Measurements from ENCODE around the gene LDB2.

Gene LDB2

DNA sequence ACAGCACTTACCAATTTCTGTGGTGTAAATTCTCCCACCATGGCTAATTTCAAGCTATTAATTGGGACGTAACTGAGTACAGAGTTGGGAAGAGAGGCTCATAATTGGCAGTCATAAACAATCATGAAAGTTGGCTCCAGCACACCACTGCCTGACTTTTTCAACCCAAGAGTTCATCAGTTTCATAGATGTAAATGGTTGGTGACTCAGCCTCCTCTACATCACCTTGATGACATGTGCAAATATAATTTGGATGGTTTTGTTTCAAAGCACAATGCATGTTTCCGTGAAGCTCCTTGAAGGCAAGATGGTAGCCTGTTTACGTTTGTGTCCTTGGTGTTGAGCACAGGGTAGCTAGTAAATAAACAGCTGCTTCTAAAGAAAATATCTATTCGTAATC, 235.1 kb downstream of the LDB2 start:
- no peak for TF ChIP-seq ZFX (IDR thresholded peaks at IDR 0.05; ENCODE audit: borderline replicate concordance)
- TF ChIP-seq, protein P1, sequence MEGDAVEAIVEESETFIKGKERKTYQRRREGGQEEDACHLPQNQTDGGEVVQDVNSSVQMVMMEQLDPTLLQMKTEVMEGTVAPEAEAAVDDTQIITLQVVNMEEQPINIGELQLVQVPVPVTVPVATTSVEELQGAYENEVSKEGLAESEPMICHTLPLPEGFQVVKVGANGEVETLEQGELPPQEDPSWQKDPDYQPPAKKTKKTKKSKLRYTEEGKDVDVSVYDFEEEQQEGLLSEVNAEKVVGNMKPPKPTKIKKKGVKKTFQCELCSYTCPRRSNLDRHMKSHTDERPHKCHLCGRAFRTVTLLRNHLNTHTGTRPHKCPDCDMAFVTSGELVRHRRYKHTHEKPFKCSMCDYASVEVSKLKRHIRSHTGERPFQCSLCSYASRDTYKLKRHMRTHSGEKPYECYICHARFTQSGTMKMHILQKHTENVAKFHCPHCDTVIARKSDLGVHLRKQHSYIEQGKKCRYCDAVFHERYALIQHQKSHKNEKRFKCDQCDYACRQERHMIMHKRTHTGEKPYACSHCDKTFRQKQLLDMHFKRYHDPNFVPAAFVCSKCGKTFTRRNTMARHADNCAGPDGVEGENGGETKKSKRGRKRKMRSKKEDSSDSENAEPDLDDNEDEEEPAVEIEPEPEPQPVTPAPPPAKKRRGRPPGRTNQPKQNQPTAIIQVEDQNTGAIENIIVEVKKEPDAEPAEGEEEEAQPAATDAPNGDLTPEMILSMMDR (IDR thresholded peaks at IDR 0.05), result no peak
- H3K27ac ChIP-seq, result no peak overlapping the region

DNA sequence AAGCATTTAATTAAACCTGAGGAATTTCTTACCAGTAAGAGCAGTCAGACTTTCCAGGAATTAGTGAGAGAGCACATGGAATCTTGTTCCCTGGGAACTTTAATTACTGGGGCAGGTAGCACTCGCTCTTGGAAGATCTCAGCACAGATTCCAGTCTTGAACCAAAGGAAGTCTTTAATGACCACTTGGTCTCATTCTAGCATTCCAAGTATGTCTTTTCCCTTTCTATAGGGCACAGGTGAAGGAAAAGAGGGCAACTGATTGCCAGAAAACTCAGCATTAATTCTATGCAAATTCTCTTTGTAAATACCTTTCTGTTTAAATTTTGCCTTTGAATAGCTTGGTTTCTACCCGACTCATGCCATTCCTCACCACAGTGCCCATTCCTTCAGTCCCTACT, 236.6 kb downstream of the LDB2 start:
- no peak overlapping the region for H3K27ac ChIP-seq
- TF ChIP-seq ZFX (IDR thresholded peaks at IDR 0.05; ENCODE audit: borderline replicate concordance), result no peak

GRCh38 chr4:16660656-16661055, 237.8 kb downstream of the LDB2 start:
- TF ChIP-seq, protein P1 (IDR thresholded peaks at IDR 0.05), result no peak
- no peak for TF ChIP-seq ZFX (IDR thresholded peaks at IDR 0.05; ENCODE audit: borderline replicate concordance)
- H3K27ac ChIP-seq, result no peak overlapping the region

GRCh38 chr4:16659694-16660093, 238.8 kb downstream of the LDB2 start:
- no peak overlapping the region for H3K27ac ChIP-seq
- TF ChIP-seq, protein P1 (IDR thresholded peaks at IDR 0.05), result no peak
- TF ChIP-seq ZFX (IDR thresholded peaks at IDR 0.05; ENCODE audit: borderline replicate concordance), result no peak

DNA sequence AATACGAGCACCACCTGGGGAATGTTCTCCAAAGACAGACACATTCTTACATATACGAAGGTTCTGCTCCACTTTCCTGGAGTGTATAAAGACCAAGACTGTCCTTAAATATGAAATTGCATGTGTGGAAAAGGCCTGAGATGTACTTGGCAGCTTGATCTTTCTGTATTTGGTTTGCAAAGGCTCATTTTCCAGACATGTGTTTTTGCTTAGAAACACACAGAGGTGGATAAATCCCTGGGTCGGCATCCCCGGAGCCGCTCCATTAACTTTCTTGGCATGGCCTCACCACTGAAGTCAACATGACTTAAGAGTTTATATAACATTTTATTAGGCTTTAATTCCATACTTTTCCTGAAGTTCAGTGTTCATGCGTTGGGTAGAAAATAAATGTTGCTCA, 239.4 kb downstream of the LDB2 start:
- TF ChIP-seq ZFX (IDR thresholded peaks at IDR 0.05; ENCODE audit: borderline replicate concordance), result no peak
- TF ChIP-seq, protein P1 (IDR thresholded peaks at IDR 0.05), result no peak
- H3K27ac ChIP-seq, result no peak overlapping the region

- H3K27ac ChIP-seq, result no peak overlapping the region
- no peak for TF ChIP-seq ZFX (IDR thresholded peaks at IDR 0.05; ENCODE audit: borderline replicate concordance)
- TF ChIP-seq, protein P1 (IDR thresholded peaks at IDR 0.05), result no peak
Measured at GRCh38 chr4:16658183-16658582, 240.3 kb downstream of the LDB2 start.

GRCh38 chr4:16655111-16655510, 243.3 kb downstream of the LDB2 start:
- TF ChIP-seq, protein P1 (IDR thresholded peaks at IDR 0.05), result no peak
- no peak for TF ChIP-seq ZFX (IDR thresholded peaks at IDR 0.05; ENCODE audit: borderline replicate concordance)
- H3K27ac ChIP-seq, result no peak overlapping the region

GRCh38 chr4:16652732-16653305, 245.6 kb downstream of the LDB2 start:
- H3K27ac ChIP-seq, result no peak overlapping the region
- TF ChIP-seq, protein P1 (IDR thresholded peaks at IDR 0.05), result no peak
- no peak for TF ChIP-seq ZFX (IDR thresholded peaks at IDR 0.05; ENCODE audit: borderline replicate concordance)
